Endothelial cell of umbilical vein (primary cell): ENCODE results near the gene PIK3C2G. TPM values are rescaled to one million over a fixed set of nuclear protein-coding genes. Genes with fewer than 3 reads are reported as not detected.
"Not testable (repeated sequence)": the region's sequence is repeated elsewhere in the genome, so short reads cannot be mapped to it uniquely, and the experiment has no call there.

Experiments used
- BruUV-seq: library from RNA; stranded (reverse); fragments of 400-500 nt; replicated peaks from 2 replicates; lab custom pipeline; 2021; lab: Mats Ljungman, UMichigan
- CTCF ChIA-PET: fragments of 300-600, 350-600 bp; sonication (Branson Sonifier 250); formaldehyde crosslinking; loops from one replicate; lab custom pipeline; 2021; ENCODE audit warnings: antibody characterized with exemption, inconsistent platforms; lab: Charles Lee
- POLR2A ChIA-PET: fragments of 300-600, 350-600 bp; sonication (Branson Sonifier 250); formaldehyde crosslinking; loops from one replicate; lab custom pipeline; 2021; ENCODE audit warnings: antibody characterized with exemption, inconsistent platforms; lab: Charles Lee
- DNase-seq: peaks from one replicate; pipeline ENCODE4 v3.0.0-alpha.2; 2011; ENCODE audit warnings: low read depth, low spot score
- FAIRE-seq: peaks from 2 replicates; lab custom pipeline; 2011; peaks lifted over from hg19 to GRCh38; lab: Jason Lieb, UNC
- H2AFZ ChIP-seq: 2 replicates; pipeline ENCODE4 v1.6.0; 2012; ENCODE audit warnings: low read depth, low read length, control low read depth, inconsistent platforms
- H3K27ac ChIP-seq: 2 replicates; pipeline ENCODE4 v1.5.1; 2011; ENCODE audit warnings: low read depth, mild to moderate bottlenecking, control low read depth, low read length, moderate library complexity; ENCODE audit not compliant: insufficient read depth
- H3K27me3 ChIP-seq, 2 experiments: 2 replicates each; pipeline versions ENCODE4 v1.6.0 to v1.6.1; 2011; ENCODE audit warnings: low read length in 2 of 2, mixed read lengths in 1 of 2; ENCODE audit not compliant: control insufficient read depth in 2 of 2, insufficient read depth in 2 of 2
- H3K36me3 ChIP-seq, 2 experiments: 2 replicates in 1 of 2; 3 replicates in 1 of 2; pipeline ENCODE4 v1.5.1; 2011; ENCODE audit warnings: low read length in 2 of 2, mild to moderate bottlenecking in 1 of 2, moderate library complexity in 1 of 2; ENCODE audit not compliant: control insufficient read depth in 2 of 2, insufficient read depth in 2 of 2; ENCODE audit errors: extremely low read depth in 1 of 2
- H3K4me1 ChIP-seq: 3 replicates; pipeline ENCODE4 v1.5.1; 2011; ENCODE audit warnings: mild to moderate bottlenecking, low read length; ENCODE audit not compliant: control insufficient read depth, insufficient read depth; ENCODE audit errors: extremely low read depth
- H3K4me2 ChIP-seq: 2 replicates; pipeline ENCODE4 v1.6.1; 2011; ENCODE audit warnings: low read length, control low read depth, mixed read lengths; ENCODE audit not compliant: insufficient read depth
- H3K4me3 ChIP-seq, 3 experiments: fragments of 200-600 bp in 1 of 3; sonication (generic), shearing (Covaris generic) in 1 of 3; replicated peaks in 1 of 3; 2 replicates each; pipeline ENCODE4 v1.5.1; 2011 to 2016; ENCODE audit warnings: control low read depth in 3 of 3, low read length in 3 of 3, mild to moderate bottlenecking in 2 of 3, inconsistent platforms in 1 of 3, low read depth in 1 of 3, moderate library complexity in 1 of 3; ENCODE audit not compliant: insufficient read depth in 1 of 3
- H3K79me2 ChIP-seq: 2 replicates; pipeline ENCODE4 v1.6.0; 2012; ENCODE audit warnings: low read length, inconsistent platforms; ENCODE audit not compliant: control insufficient read depth, insufficient read depth
- H3K9ac ChIP-seq: replicated peaks from 2 replicates; pipeline ENCODE3; 2011; ENCODE audit warnings: low read length, control low read depth; ENCODE audit not compliant: insufficient read depth; ENCODE audit errors: extremely low read depth
- H3K9me1 ChIP-seq: replicated peaks from 3 replicates; pipeline ENCODE4 v1.6.0; 2011; ENCODE audit warnings: mild to moderate bottlenecking, low read length; ENCODE audit not compliant: control insufficient read depth, insufficient read depth; ENCODE audit errors: extremely low read depth
- H3K9me3 ChIP-seq: replicated peaks from 2 replicates; pipeline ENCODE4 v1.5.1; 2012; ENCODE audit warnings: low read length, inconsistent platforms; ENCODE audit not compliant: control insufficient read depth, insufficient read depth
- H4K20me1 ChIP-seq: replicated peaks from 2 replicates; pipeline ENCODE3; 2011; ENCODE audit warnings: mild to moderate bottlenecking, low read length; ENCODE audit not compliant: control insufficient read depth, insufficient read depth; ENCODE audit errors: extremely low read depth
- CTCF ChIP-seq, 2 donors: IDR thresholded peaks; 1 replicate in 1 of 2; 2 replicates in 1 of 2; pipeline ENCODE4 v1.5.1; 2011; ENCODE audit warnings: low read length in 2 of 2, mild to moderate bottlenecking in 2 of 2, moderate library complexity in 2 of 2, control low read depth in 1 of 2, inconsistent platforms in 1 of 2, low read depth in 1 of 2; ENCODE audit not compliant: insufficient read depth in 1 of 2; ENCODE audit errors: extremely low read depth in 1 of 2
- GATA2 ChIP-seq: IDR thresholded peaks from 2 replicates; pipeline ENCODE4 v1.7.0; 2011; ENCODE audit warnings: low read depth, mild to moderate bottlenecking, moderate library complexity, mixed read lengths, low read length; ENCODE audit not compliant: insufficient read length, insufficient read depth
- JUN ChIP-seq: IDR thresholded peaks from 2 replicates; pipeline ENCODE4 v1.6.1; 2011; ENCODE audit warnings: borderline replicate concordance, low read depth; ENCODE audit not compliant: insufficient read length, insufficient read depth
- MAX ChIP-seq: IDR thresholded peaks from 2 replicates; pipeline ENCODE4 v1.6.1; 2011; ENCODE audit not compliant: insufficient read depth, insufficient read length
- POLR2A ChIP-seq: IDR thresholded peaks from 2 replicates; pipeline ENCODE4 v1.6.1; 2012; ENCODE audit warnings: low read depth, mild to moderate bottlenecking, control low read depth, low read length
- POLR2AphosphoS5 ChIP-seq: IDR thresholded peaks from 2 replicates; pipeline ENCODE4 v1.6.1; 2012; ENCODE audit warnings: low read depth, mild to moderate bottlenecking, control low read depth, low read length, moderate library complexity; ENCODE audit not compliant: insufficient read depth
- dilution Hi-C: fragments of 300-500 bp; cut with MboI; formaldehyde crosslinking; loops from one replicate; pipeline ENCODE4 v1.15.0; 2019; ENCODE audit warnings: low sequenced_read_pairs; ENCODE audit not compliant: extremely low pct_ligation_motif_present
- intact Hi-C: fragments of 100-400 bp; cut with micrococcal nuclease; formaldehyde crosslinking; loops from one replicate; pipeline ENCODE4 v1.10.0; 2022
- polyA plus RNA-seq, 4 experiments: library from polyadenylated mRNA; depleted of rRNA in 3 of 4; stranded (reverse) in 3 of 4; unstranded in 1 of 4; fragments of >200 nt; gene quantifications; 2 replicates each; pipeline versions ENCODE4 v1.2.1 to v1.2.3, GENCODE V29; 2011 to 2012; ENCODE audit warnings: missing spikeins in 1 of 4
- total RNA-seq: library from RNA; stranded (reverse); gene quantifications from 2 replicates; pipeline ENCODE4 v1.2.3, GENCODE V29; 2021

The PIK3C2G gene
- total and polyA plus RNA-seq, 2 donors (not counting 3 experiments of a cell fraction or from before 2014, with no cell fraction given): not detected

GRCh38 chr12:18522806-18523205, 261.5 kb downstream of the PIK3C2G start:
- no peaks in the 10 kb centered on the region for H3K4me1 ChIP-seq
- CTCF ChIA-PET: no interaction called here
- DNase-seq (no peak), FAIRE-seq (no peak)
- H3K27ac ChIP-seq: no peak overlapping the region
- H3K9ac ChIP-seq: no peak overlapping the region
- intact Hi-C loops (no loop called here), dilution Hi-C loops (no loop called here)
- no peak overlapping the region for H2AFZ ChIP-seq
- H3K4me2 ChIP-seq: no peak overlapping the region
- peaks cover 3% of the 10 kb centered on the region for H3K9me3 ChIP-seq
- POLR2A ChIA-PET: no interaction called here
- no peaks in the 10 kb centered on the region for H3K27me3 ChIP-seq
- H4K20me1 ChIP-seq: no peaks in the 10 kb centered on the region
- H3K79me2 ChIP-seq: no peaks in the 10 kb centered on the region
- H3K36me3 ChIP-seq: no peaks in the 10 kb centered on the region
- H3K9me1 ChIP-seq: no peaks in the 10 kb centered on the region
- BruUV-seq: no TSS peak
- H3K4me3 ChIP-seq: no peak overlapping the region
- TF ChIP-seq CTCF (IDR thresholded peaks at IDR 0.05; ENCODE audit: extremely low read depth in 1 of 2, insufficient read depth in 1 of 2, low read depth in 1 of 2, low read length in 2 of 2) (no peak), POLR2A (no peak), POLR2AphosphoS5 (no peak), GATA2 (no peak), MAX (no peak), JUN (no peak)

GRCh38 chr12:18542497-18542896, 281.2 kb downstream of the PIK3C2G start:
- FAIRE-seq, H3K4me1 ChIP-seq, intact Hi-C loops, POLR2A ChIA-PET, DNase-seq, H3K4me3 ChIP-seq, H3K79me2 ChIP-seq, H3K27me3 ChIP-seq, dilution Hi-C loops, H3K4me2 ChIP-seq, H3K9ac ChIP-seq, CTCF ChIA-PET, BruUV-seq, H3K9me1 ChIP-seq, H3K36me3 ChIP-seq, H3K27ac ChIP-seq, H3K9me3 ChIP-seq, H2AFZ ChIP-seq, H4K20me1 ChIP-seq: not testable (repeated sequence)
